Fibroblast of gingiva (primary cell): ENCODE results near the gene PPP2R5C.

Experiments
- DNase-seq: peaks from one replicate; pipeline ENCODE4 v3.0.0-alpha.2; 2011; ENCODE audit warnings: low read depth

PPP2R5C gene

GRCh38 chr14:101865288-101865687, 103.8 kb downstream of the PPP2R5C start:
- DNase-seq, result no peak

DNA sequence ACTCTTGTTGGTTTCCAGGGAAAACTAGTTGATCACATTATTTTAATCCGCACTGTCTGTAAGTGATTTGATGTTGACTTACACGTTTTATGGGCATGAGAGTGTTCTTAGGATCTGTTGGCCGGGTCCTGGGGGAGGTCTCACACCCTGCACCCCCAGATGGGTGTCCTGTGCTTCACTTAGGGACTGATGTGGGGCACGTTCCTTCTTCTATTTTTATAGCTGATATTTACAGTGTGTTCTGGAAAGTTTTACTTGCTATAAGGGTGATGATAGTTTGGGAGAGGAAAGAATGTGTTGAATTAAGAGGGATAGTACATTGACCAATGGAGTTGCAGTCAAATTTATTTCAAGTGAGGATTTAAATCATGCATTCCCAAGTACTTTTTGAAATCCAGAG, 106.3 kb downstream of the PPP2R5C start:
- DNase-seq, result no peak

DNA sequence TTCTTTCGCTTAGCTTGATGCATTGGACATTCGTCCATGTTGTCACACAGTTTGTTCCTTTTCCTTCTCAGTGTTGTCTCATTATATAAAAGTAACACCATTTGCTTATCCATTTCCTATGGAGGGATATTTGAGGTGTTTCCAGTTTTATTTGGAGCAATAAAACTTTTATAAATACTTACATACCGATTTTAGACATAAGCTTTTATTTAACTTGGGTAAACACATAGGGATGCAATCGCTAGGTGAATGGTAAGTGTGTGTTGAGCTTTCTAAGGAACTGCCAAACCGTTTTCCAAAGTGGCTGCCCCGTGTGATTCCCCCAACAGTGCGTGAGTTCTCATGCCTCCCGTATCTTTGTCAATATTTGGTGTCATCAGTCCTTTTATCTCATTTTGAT, 107.7 kb downstream of the PPP2R5C start:
- no peak for DNase-seq

GRCh38 chr14:101870273-101870939, 108.9 kb downstream of the PPP2R5C start:
- no peak for DNase-seq

- no peak for DNase-seq
These were observed 110.8 kb downstream of the PPP2R5C start for GRCh38 chr14:101872346-101872745.

- DNase-seq, result no peak
These were observed 111.7 kb downstream of the PPP2R5C start for GRCh38 chr14:101873076-101873825.

DNA sequence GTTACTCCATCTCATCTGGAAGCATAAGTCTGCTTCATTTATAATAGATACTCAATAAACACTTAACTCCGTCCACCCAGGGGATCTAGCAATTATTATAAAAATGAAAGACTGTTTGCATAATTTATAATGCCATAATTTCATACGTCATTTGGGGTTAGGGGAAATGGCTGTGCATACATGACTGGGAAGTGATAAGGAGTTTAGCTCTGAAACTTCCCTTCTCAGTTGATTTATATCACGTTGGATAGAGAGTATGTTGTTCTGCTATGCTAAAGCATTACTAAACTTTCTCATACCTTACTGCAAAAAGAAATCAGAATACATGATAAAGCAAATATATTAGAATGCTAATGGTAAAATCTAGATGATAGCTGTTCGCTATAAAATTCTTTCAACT, 112.5 kb downstream of the PPP2R5C start:
- DNase-seq, result no peak

- DNase-seq, result no peak
These were observed 113.7 kb downstream of the PPP2R5C start for GRCh38 chr14:101875041-101875726.

DNA sequence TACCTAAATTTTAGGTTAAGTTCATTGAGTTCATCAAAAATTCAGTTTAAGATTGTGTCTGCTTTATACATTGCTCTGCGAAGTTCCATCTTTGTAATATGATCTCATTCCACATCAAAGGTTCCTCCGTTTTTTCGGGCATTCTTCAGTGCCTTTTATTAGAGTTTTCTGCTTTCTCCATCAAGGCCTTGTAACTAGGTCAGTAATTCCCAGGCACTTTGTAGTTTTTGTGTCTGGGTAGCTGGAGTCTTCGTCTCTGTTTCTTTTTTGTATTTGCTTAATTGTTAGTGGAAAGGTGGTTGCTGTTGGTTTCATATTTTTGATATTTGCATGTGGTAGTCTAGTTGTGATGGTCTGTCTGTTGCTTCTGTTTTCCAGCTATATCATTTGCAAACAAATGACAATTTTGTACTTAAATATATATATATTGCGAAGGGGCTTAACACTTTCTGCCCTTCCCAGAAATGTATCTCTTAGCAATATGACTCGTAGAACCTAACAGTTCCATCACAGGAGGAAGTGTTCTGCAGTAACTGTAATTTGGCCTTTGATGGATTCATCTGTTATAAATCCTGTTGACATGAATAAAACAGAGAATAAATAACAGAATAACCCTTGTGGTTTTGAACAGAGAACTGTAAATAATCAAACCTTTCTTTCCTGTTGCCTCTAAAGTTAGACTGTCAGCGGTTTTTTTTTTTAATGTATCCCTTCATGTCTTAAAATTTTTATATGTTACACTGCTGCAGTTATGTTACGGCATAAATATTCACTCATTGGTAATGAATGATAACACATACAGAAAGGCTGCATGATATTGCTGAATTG, 114.4 kb downstream of the PPP2R5C start:
- no peak for DNase-seq

GRCh38 chr14:101876555-101876938, 115.0 kb downstream of the PPP2R5C start:
- DNase-seq, result peak; percentile 11

GRCh38 chr14:101877766-101878165, 116.3 kb downstream of the PPP2R5C start:
- no peak for DNase-seq

GRCh38 chr14:101878211-101878821, 116.8 kb downstream of the PPP2R5C start:
- no peak for DNase-seq

DNA sequence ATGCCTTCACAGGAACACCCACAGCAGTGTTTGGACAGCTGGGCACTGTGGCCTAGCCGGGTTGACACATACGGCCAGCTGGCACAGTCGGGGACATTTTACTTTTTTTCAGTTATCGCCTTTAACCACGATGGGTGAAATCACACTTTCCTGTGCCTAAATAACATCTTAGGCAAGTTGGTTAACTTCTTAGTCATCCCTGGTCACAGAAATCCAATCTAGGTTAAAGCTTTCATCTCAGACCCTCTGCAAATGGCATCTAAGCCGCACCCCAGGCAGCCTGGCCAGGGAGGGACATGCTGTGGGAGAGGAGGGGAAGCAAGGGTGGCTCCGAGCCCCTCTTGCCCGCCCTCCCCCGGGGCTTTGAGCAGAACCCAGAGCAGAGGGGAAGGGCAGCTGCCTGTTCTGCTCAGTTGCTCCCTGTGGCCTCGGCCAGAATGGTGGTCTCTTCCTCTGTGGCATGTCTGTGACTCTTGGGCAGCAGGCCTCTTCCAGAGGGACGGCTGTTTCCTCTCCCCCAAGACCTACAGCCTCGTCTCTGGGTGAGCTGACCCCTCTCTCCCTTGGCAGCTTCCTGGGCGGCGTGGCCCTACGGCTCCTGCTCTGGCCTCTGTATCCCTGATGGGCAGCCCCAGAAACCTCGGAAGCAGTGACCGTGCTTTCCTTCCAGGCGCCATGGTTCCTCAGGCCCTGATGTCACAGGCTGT, 117.5 kb downstream of the PPP2R5C start:
- DNase-seq, result no peak

- no peak for DNase-seq
These were observed 118.2 kb downstream of the PPP2R5C start for GRCh38 chr14:101879529-101880336.

- no peak for DNase-seq
These were observed 119.9 kb downstream of the PPP2R5C start for GRCh38 chr14:101881426-101881825.

- DNase-seq, result no peak
These were observed 120.8 kb downstream of the PPP2R5C start for GRCh38 chr14:101882141-101882935.

GRCh38 chr14:101884089-101884933, 122.8 kb downstream of the PPP2R5C start:
- DNase-seq, result no peak

DNA sequence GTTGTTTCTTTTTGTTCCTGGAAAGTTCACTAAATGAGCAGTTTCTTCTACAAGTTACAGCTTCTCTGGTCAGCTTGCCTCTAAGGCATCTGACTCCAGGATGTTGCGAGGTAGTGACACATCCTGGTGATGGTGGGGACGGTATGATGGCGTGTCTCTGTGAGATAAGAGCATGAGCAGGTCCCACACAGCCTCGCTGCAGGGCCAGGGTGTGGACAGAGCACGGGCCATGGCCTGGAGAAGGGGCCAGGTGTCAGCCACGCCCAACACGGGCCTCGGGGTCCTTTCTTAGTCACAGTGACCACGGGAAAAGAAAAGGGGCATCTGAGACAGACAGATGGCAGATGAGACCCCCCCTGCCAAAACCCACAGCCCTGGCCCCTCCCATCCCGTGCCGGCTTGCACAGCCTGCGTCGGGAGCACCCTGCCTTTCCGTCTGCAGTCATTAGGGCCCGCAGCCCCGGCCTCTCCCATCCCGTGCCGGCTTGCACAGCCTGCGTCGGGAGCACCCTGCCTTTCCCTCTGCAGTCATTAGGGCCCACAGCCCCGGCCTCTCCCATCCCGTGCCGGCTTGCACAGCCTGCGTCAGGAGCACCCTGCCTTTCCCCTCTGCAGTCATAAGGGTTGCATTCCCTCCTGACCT, 123.5 kb downstream of the PPP2R5C start:
- DNase-seq, result no peak
